ENCODE measurements around the gene PCDHB16.
A peak's percentile ranks its signal among the peaks of the same experiment; 100 is the strongest.
"Not testable (repeated sequence)": the region's sequence is repeated elsewhere in the genome, so short reads cannot be mapped to it uniquely, and the experiment has no call there.

The PCDHB16 gene

DNA sequence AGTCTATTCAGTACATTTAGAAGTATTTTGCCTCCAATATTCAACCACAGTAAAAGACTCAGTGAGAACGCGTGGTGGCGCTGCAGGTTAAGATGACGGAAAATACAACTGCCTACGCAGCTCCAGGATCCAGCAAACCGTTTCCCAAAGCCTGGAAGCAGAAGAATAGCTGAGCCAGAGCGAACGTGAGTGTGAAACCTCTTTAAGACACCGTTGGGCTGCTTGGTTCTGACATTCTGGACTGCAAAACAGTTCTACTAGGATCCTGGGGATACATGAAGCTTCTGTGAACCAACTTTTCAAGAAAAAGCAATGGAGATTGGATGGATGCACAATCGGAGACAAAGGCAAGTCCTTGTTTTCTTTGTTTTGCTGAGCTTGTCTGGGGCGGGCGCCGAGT, at the start of gene PCDHB16:
Gene PCDHB16 (plus strand): TSS at position 140 of the 400 bp plus-strand sequence. CDS start 173 bp downstream, at position 313.
- DNase-seq: no peak

DNA sequence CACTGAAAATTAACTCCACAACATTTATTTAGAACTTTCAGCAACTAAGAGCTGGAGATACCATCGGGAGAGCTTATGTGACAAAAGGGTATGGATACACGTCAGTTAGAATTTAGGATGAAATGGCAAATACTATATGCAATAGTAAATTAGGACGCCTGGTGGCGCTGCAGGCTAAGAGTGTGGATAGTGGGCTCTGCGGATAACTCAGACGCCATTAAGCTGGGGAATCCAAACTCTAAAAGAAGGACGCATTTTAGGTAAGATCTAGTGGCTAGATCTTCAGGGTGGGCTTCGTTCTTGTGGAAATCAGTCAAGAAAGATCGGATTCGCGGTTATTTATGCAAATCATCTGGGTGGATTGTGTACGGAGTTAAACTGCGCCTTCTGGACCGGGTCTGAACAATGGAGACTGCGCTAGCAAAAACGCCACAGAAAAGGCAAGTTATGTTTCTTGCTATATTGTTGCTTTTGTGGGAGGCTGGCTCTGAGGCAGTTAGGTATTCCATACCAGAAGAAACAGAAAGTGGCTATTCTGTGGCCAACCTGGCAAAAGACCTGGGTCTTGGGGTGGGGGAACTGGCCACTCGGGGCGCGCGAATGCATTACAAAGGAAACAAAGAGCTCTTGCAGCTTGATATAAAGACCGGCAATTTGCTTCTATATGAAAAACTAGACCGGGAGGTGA, 47.0 kb upstream of the PCDHB16 start, which contains the start of gene PCDHB5:
Gene PCDHB5 (plus strand): TSS at position 177 of the 688 bp plus-strand sequence. CDS start 229 bp downstream, at position 406.
- no peak for DNase-seq

DNA sequence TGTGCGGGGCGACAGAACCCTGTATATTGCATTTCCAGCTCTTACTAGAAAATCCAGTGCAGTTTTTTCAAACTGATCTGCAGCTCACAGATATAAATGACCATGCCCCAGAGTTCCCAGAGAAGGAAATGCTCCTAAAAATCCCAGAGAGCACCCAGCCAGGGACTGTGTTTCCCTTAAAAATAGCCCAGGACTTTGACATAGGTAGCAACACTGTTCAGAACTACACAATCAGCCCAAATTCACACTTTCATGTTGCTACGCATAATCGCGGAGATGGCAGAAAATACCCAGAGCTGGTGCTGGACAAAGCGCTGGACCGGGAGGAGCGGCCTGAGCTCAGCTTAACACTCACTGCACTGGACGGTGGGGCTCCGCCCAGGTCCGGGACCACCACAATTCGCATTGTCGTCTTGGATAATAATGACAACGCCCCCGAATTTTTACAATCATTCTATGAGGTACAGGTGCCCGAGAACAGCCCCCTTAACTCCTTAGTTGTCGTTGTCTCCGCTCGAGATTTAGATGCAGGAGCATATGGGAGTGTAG, 46.4 kb upstream of the PCDHB16 start:
- no peak for DNase-seq

DNA sequence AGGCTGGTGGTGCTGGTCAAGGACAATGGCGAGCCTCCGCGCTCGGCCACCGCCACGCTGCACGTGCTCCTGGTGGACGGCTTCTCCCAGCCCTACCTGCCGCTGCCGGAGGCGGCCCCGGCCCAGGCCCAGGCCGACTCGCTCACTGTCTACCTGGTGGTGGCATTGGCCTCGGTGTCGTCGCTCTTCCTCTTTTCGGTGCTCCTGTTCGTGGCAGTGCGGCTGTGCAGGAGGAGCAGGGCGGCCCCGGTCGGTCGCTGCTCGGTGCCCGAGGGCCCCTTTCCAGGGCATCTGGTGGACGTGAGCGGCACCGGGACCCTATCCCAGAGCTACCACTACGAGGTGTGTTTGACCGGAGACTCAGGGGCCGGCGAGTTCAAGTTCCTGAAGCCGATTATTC, 44.8 kb upstream of the PCDHB16 start:
- not testable (repeated sequence) for DNase-seq

DNA sequence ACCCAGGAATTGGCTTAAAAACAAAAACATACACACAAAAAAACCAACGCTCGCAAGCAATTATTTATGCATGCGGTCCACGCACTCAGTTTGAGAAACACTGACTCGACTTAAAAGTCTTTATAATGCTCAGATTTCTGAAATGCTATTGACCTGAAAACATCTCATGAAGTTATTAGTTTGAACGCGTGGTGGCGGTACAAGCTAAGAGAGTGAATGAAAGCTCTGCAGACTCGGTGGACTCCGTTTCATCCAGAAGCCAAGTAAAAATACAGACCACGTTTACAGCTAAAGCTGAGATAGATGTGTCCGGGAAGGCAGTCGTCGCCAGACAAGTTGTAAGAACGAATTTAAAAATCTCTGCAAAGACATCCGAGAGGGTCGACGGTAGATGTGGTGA, 32.4 kb upstream of the PCDHB16 start, which contains the start of gene PCDHB6:
Gene PCDHB6 (plus strand): TSS at position 246 of the 400 bp plus-strand sequence. CDS start 201 bp downstream, outside the sequence.
- DNase-seq: peak in 1 of 2 experiments; percentile 9

DNA sequence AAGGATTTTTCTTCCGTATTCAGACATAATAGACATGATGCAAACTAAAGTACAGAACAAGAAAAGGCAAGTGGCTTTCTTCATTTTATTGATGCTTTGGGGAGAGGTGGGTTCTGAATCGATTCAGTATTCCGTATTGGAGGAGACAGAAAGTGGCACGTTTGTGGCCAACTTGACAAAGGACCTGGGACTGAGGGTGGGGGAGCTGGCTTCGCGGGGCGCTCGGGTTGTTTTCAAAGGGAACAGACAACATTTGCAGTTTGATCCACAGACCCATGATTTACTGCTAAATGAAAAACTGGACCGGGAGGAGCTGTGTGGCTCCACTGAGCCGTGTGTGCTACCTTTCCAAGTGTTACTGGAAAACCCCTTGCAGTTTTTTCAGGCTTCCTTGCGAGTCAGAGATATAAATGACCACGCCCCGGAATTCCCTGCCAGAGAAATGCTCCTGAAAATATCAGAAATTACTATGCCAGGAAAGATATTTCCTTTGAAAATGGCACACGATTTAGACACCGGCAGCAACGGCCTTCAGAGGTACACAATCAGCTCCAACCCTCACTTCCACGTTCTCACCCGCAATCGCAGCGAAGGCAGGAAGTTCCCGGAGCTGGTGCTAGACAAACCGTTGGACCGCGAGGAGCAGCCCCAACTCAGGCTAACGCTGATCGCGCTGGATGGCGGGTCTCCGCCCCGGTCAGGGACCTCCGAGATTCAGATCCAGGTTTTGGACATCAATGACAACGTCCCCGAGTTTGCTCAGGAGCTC, 31.8 kb upstream of the PCDHB16 start:
- no peak for DNase-seq

DNA sequence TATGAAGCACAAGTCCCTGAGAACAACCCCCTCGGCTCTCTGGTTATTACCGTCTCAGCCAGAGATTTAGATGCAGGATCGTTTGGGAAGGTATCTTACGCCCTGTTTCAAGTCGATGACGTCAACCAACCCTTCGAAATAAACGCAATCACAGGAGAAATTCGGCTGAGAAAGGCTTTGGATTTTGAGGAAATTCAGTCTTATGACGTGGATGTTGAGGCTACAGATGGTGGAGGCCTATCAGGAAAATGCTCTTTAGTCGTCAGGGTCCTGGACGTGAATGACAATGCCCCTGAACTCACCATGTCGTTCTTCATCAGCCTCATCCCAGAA, 31.2 kb upstream of the PCDHB16 start:
- DNase-seq: no peak

DNA sequence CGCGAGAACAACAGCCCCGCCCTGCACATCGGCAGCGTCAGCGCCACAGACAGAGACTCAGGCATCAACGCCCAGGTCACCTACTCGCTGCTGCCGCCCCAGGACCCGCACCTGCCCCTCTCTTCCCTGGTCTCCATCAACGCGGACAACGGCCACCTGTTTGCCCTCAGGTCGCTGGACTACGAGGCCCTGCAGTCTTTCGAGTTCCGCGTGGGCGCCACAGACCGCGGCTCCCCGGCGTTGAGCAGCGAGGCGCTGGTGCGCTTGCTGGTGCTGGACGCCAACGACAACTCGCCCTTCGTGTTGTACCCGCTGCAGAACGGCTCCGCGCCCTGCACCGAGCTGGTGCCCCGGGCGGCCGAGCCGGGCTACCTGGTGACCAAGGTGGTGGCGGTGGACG, 30.6 kb upstream of the PCDHB16 start:
- not testable (repeated sequence) for DNase-seq

DNA sequence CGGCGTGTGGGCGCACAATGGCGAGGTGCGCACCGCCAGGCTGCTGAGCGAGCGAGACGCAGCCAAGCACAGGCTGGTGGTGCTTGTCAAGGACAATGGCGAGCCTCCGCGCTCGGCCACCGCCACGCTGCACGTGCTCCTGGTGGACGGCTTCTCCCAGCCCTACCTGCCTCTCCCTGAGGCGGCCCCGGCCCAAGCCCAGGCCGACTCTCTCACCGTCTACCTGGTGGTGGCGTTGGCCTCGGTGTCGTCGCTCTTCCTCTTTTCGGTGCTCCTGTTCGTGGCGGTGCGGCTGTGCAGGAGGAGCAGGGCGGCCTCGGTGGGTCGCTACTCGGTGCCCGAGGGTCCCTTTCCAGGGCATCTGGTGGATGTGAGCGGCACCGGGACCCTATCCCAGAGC, 30.1 kb upstream of the PCDHB16 start:
- DNase-seq: not testable (repeated sequence)

DNA sequence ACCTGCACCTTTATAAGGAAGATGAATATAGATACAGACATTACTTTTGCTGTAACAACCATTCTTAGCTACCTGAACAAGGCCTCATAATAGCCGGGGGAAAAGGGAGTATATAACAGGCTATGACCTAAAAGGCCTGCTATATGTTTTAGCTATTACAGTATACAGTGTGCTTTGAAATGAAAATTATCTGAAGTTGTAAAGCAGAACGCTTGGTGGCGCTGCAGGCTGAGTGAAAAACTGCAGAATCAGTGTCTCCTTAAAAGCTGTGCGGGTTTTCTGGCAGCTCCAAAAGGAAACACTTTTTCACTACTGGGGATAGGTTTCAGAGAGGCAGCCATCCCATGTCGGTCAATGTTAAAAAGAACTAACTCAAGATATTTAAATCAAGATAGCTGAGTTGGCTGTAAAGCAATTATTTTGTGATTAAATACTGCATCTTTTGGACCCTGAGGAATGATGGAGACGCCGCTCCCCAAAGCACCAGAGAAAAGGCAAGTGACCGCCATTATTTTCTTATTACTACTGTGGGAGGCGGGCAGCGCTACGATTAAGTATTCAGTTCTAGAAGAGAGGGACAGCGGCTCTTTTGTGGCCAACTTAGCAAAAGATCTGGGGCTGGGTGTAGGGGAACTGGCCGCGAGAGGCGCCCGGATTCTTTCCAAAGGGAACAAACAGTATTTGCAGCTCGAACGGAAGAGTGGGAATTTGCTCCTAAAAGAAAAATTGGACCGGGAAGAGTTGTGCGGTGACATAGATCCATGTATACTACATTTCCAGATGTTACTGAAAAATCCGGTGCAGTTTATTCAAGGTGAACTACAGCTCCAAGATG, 26.4 kb upstream of the PCDHB16 start:
- no peak for DNase-seq

DNA sequence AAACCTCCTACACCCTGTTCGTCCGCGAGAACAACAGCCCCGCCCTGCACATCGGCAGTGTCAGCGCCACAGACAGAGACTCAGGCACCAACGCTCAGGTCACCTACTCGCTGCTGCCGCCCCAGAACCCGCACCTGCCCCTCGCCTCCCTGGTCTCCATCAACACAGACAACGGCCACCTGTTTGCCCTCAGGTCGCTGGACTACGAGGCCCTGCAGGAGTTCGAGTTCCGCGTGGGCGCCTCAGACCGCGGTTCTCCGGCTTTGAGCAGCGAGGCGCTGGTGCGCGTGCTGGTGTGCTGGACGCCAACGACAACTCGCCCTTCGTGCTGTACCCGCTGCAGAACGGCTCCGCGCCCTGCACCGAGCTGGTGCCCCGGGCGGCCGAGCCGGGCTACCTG, 24.8 kb upstream of the PCDHB16 start:
- not testable (repeated sequence) for DNase-seq

DNA sequence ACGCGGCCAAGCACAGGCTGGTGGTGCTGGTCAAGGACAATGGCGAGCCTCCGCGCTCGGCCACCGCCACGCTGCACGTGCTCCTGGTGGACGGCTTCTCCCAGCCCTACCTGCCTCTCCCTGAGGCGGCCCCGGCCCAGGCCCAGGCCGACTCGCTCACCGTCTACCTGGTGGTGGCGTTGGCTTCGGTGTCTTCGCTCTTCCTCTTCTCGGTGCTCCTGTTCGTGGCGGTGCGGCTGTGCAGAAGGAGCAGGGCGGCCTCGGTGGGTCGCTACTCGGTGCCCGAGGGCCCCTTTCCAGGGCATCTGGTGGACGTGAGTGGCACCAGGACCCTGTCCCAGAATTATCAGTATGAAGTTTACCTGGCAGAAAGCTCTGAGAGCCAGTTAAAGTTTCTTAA, 24.3 kb upstream of the PCDHB16 start:
- not testable (repeated sequence) for DNase-seq

DNA sequence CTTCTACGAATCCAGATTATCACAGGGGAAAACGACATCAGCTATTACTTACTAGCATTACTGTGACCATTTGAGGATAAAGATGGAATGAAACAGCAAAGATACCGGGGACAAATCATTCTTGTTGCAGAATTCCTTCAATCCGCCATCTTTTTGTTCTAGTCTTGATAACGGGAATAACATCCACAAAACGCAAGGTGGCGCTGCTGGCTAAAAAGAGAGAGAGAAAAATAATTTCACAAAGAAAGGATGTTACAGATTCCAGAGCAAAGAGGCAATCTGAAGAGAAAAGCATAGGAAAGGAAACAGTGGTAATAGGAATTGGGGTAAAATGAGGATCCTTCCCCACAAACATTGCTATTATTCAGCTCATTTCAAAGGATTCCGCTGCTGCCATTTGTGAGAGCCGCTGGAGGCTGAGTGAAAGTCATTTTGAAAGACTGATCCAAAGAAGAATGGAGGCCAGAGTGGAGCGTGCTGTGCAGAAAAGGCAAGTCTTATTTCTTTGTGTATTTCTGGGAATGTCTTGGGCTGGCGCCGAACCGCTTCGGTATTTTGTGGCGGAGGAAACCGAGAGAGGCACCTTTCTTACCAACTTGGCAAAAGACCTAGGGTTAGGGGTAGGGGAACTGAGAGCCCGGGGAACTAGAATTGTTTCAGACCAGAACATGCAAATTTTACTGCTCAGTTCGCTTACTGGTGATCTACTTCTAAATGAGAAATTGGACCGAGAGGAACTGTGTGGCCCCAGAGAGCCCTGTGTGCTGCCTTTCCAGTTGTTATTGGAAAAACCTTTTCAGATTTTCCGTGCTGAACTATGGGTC, 9.6 kb upstream of the PCDHB16 start, which contains the start of gene PCDHB7:
Gene PCDHB7 (plus strand): TSS at position 264 of the 824 bp plus-strand sequence. CDS start 192 bp downstream, at position 456.
- peak; percentile 6 to 34 for DNase-seq

DNA sequence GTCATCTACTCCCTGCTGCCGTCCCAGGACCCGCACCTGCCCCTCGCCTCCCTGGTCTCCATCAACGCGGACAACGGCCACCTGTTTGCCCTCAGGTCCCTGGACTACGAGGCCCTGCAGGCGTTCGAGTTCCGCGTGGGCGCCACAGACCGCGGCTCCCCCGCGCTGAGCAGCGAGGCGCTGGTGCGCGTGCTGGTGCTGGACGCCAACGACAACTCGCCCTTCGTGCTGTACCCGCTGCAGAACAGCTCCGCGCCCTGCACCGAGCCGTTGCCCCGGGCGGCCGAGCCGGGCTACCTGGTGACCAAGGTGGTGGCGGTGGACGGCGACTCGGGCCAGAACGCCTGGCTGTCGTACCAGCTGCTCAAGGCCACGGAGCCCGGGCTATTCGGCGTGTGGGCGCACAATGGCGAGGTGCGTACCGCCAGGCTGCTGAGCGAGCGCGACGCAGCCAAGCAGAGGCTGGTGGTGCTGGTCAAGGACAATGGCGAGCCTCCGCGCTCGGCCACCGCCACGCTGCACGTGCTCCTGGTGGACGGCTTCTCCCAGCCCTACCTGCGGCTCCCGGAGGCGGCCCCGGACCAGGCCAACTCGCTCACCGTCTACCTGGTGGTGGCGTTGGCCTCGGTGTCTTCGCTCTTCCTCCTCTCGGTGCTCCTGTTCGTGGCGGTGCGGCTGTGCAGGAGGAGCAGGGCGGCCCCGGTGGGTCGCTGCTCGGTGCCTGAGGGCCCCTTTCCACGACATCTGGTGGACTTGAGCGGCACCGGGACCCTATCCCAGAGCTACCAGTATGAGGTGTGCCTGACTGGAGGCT, 7.7 kb upstream of the PCDHB16 start:
- DNase-seq: not testable (repeated sequence)

DNA sequence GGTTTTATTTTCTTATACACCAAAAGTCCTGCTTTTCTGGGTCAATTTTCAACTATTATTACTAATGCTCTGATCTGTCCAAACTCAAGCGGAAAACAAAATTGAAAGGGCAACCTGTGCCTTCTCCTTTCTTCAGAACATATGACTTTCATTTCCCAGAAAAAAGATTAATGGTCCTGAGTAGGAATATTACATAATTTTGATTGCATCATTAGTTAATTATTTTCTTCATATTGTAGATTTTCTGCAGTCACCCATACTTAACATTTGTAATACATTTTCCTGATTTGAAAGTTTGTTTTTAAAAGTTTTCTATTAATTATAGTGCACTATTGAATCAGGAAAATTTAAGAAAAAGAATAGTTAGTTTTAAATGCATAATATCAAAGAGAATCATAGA, 6.3 kb upstream of the PCDHB16 start:
- no peak for DNase-seq

DNA sequence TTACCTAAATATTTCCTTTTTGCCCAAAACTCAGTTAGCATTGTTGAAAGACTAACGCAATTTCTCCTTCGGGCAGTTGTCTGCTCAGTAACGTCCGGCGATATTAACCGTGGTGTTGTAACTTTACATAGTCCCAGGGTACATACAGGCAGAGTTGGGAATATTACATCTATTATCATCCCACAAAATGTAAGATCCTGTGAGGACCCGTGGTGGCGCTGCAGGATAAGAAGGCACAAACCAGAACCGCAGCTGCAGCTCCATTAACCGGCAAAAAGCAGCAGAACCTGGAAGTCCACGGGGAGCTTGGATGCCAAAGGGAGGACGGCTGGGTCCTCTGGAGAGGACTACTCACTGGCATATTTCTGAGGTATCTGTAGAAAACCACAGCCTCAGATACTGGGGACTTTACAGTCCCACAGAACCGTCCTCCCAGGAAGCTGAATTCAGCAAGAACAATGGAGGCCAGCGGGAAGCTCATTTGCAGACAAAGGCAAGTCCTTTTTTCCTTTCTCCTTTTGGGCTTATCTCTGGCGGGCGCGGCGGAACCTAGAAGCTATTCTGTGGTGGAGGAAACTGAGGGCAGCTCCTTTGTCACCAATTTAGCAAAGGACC, 4.5 kb upstream of the PCDHB16 start, which contains the start of gene PCDHB8:
Gene PCDHB8 (plus strand): TSS at position 214 of the 615 bp plus-strand sequence. CDS start 245 bp downstream, at position 459.
- not testable (repeated sequence) for DNase-seq

DNA sequence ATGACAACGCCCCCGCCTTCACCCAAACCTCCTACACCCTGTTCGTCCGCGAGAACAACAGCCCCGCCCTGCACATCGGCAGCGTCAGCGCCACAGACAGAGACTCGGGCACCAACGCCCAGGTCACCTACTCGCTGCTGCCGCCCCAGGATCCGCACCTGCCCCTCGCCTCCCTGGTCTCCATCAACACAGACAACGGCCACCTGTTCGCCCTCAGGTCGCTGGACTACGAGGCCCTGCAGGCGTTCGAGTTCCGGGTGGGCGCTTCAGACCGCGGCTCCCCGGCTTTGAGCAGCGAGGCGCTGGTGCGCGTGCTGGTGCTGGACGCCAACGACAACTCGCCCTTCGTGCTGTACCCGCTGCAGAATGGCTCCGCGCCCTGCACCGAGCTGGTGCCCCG, 2.8 kb upstream of the PCDHB16 start:
- DNase-seq: not testable (repeated sequence)

DNA sequence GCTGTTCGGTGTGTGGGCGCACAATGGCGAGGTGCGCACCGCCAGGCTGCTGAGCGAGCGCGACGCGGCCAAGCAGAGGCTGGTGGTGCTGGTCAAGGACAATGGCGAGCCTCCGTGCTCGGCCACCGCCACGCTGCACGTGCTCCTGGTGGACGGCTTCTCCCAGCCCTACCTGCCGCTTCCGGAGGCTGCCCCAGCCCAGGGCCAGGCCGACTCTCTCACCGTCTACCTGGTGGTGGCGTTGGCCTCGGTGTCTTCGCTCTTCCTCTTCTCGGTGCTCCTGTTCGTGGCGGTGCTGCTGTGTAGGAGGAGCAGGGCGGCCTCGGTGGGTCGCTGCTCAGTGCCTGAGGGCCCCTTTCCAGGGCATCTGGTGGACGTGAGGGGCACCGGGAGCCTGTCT, 2.3 kb upstream of the PCDHB16 start:
- DNase-seq: not testable (repeated sequence)

DNA sequence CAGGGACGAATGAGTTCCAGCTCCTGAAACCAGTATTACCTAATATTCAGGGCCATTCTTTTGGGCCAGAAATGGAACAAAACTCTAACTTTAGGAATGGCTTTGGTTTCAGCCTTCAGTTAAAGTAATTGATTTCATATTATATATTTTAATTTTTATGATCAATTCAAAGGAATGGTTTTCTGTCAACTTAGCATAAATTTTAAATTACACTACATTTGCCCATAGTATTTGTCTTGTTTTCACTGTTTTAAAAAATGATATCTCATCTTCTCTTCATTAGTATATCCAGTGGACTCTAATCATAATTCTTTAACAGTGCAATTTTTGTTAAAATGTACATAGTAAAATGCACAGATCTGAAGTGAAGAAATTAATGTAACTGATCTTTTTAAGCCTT, 1.9 kb upstream of the PCDHB16 start:
- DNase-seq: no peak
